ENCODE measurements around the gene PLAAT1. TPM values are rescaled to one million over a fixed set of nuclear protein-coding genes. Genes with fewer than 3 reads are reported as not detected.

PLAAT1 gene
- total RNA-seq, 1 experiment from 2014 or later: 3.9 TPM

- TF ChIP-seq ZNF317 (CRISPR knock-in tag; IDR thresholded peaks at IDR 0.05; ENCODE audit: borderline replicate concordance, low read depth) (no peak), ZNF396 (CRISPR knock-in tag; IDR thresholded peaks at IDR 0.05; ENCODE audit: borderline replicate concordance) (no peak)
- TF ChIP-seq, protein P1, sequence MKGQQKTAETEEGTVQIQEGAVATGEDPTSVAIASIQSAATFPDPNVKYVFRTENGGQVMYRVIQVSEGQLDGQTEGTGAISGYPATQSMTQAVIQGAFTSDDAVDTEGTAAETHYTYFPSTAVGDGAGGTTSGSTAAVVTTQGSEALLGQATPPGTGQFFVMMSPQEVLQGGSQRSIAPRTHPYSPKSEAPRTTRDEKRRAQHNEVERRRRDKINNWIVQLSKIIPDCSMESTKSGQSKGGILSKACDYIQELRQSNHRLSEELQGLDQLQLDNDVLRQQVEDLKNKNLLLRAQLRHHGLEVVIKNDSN (CRISPR knock-in tag; IDR thresholded peaks at IDR 0.05): no peak
Measured at GRCh38 chr3:193237030-193237429, 4.0 kb upstream of the PLAAT1 start (continued).

GRCh38 chr3:193240436-193240849 lies 579 bp upstream of the PLAAT1 start:
- peak; percentile 25 for DNase-seq (ENCODE audit: low spot score)
- CTCF ChIA-PET: interaction anchor here (0.6 kb wide), 2 partner anchors 9 to 52 kb away, joined by 4 read pairs; no protein-coding TSS in a partner anchor
- POLR2A ChIA-PET: interaction anchor here (1.2 kb wide), 1 partner anchor 323 kb away, joined by 4 read pairs; the partner anchor contains the start of gene MB21D2
- TF ChIP-seq JAZF1 (CRISPR knock-in tag; IDR thresholded peaks at IDR 0.05) (no peak), SMAD4 (CRISPR knock-in tag; IDR thresholded peaks at IDR 0.05) (no peak)
- H3K36me3 Mint-ChIP-seq: no peaks in the 10 kb centered on the region
- peak; percentile 28 for ATAC-seq
- H3K4me1 Mint-ChIP-seq: peaks cover 20% of the 10 kb centered on the region
- H3K4me3 Mint-ChIP-seq: peak overlapping the region; percentile 71
- peaks cover 19% of the 10 kb centered on the region for H3K27me3 Mint-ChIP-seq (ENCODE audit: low read depth)
- H3K27ac Mint-ChIP-seq: no peak overlapping the region
- H3K9me3 Mint-ChIP-seq: 0 out of 2 replicates have a peak, but pooled peaks cover 5% of the 10 kb centered on the region

- H3K4me3 Mint-ChIP-seq: peak overlapping the region; percentile 63
- ChIA-PET CTCF (no interaction called here), POLR2A (interaction anchor here (0.6 to 1.2 kb wide), 4 partner anchors 36 to 324 kb away, joined by 3 to 4 read pairs (median 3); partner anchors contain the start of gene MB21D2)
- no peak overlapping the region for H3K27ac Mint-ChIP-seq
- peaks cover 19% of the 10 kb centered on the region for H3K27me3 Mint-ChIP-seq (ENCODE audit: low read depth)
- peaks cover 15% of the 10 kb centered on the region for H3K9me3 Mint-ChIP-seq
- no peak for ATAC-seq
- TF ChIP-seq, protein P2, sequence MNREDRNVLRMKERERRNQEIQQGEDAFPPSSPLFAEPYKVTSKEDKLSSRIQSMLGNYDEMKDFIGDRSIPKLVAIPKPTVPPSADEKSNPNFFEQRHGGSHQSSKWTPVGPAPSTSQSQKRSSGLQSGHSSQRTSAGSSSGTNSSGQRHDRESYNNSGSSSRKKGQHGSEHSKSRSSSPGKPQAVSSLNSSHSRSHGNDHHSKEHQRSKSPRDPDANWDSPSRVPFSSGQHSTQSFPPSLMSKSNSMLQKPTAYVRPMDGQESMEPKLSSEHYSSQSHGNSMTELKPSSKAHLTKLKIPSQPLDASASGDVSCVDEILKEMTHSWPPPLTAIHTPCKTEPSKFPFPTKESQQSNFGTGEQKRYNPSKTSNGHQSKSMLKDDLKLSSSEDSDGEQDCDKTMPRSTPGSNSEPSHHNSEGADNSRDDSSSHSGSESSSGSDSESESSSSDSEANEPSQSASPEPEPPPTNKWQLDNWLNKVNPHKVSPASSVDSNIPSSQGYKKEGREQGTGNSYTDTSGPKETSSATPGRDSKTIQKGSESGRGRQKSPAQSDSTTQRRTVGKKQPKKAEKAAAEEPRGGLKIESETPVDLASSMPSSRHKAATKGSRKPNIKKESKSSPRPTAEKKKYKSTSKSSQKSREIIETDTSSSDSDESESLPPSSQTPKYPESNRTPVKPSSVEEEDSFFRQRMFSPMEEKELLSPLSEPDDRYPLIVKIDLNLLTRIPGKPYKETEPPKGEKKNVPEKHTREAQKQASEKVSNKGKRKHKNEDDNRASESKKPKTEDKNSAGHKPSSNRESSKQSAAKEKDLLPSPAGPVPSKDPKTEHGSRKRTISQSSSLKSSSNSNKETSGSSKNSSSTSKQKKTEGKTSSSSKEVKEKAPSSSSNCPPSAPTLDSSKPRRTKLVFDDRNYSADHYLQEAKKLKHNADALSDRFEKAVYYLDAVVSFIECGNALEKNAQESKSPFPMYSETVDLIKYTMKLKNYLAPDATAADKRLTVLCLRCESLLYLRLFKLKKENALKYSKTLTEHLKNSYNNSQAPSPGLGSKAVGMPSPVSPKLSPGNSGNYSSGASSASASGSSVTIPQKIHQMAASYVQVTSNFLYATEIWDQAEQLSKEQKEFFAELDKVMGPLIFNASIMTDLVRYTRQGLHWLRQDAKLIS (CRISPR knock-in tag; IDR thresholded peaks at IDR 0.05; ENCODE audit: borderline replicate concordance): no peak
- TF ChIP-seq EMX1 (CRISPR knock-in tag; IDR thresholded peaks at IDR 0.05) (no peak), NR1H2 (CRISPR knock-in tag; IDR thresholded peaks at IDR 0.05) (no peak), FOXK1 (CRISPR knock-in tag; IDR thresholded peaks at IDR 0.05) (no peak), SOX15 (CRISPR knock-in tag; IDR thresholded peaks at IDR 0.05) (no peak), ZBTB21 (CRISPR knock-in tag; IDR thresholded peaks at IDR 0.05; ENCODE audit: borderline replicate concordance) (no peak), CREB1 (CRISPR knock-in tag; IDR thresholded peaks at IDR 0.05) (no peak), HMGXB4 (CRISPR knock-in tag; IDR thresholded peaks at IDR 0.05) (no peak), ZNF423 (CRISPR knock-in tag; IDR thresholded peaks at IDR 0.05) (no peak), ZNF317 (CRISPR knock-in tag; IDR thresholded peaks at IDR 0.05; ENCODE audit: borderline replicate concordance, low read depth) (no peak)
- TF ChIP-seq, protein P3, sequence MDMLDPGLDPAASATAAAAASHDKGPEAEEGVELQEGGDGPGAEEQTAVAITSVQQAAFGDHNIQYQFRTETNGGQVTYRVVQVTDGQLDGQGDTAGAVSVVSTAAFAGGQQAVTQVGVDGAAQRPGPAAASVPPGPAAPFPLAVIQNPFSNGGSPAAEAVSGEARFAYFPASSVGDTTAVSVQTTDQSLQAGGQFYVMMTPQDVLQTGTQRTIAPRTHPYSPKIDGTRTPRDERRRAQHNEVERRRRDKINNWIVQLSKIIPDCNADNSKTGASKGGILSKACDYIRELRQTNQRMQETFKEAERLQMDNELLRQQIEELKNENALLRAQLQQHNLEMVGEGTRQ (CRISPR knock-in tag; IDR thresholded peaks at IDR 0.05): no peak
- TF ChIP-seq, protein P4, sequence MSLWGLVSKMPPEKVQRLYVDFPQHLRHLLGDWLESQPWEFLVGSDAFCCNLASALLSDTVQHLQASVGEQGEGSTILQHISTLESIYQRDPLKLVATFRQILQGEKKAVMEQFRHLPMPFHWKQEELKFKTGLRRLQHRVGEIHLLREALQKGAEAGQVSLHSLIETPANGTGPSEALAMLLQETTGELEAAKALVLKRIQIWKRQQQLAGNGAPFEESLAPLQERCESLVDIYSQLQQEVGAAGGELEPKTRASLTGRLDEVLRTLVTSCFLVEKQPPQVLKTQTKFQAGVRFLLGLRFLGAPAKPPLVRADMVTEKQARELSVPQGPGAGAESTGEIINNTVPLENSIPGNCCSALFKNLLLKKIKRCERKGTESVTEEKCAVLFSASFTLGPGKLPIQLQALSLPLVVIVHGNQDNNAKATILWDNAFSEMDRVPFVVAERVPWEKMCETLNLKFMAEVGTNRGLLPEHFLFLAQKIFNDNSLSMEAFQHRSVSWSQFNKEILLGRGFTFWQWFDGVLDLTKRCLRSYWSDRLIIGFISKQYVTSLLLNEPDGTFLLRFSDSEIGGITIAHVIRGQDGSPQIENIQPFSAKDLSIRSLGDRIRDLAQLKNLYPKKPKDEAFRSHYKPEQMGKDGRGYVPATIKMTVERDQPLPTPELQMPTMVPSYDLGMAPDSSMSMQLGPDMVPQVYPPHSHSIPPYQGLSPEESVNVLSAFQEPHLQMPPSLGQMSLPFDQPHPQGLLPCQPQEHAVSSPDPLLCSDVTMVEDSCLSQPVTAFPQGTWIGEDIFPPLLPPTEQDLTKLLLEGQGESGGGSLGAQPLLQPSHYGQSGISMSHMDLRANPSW (CRISPR knock-in tag; conservative IDR thresholded peaks at IDR 0.05; ENCODE audit: low read depth): no peak
- TF ChIP-seq, protein P5, sequence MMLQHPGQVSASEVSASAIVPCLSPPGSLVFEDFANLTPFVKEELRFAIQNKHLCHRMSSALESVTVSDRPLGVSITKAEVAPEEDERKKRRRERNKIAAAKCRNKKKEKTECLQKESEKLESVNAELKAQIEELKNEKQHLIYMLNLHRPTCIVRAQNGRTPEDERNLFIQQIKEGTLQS (CRISPR knock-in tag; conservative IDR thresholded peaks at IDR 0.05): no peak
- no peak for DNase-seq (ENCODE audit: low spot score)
- H3K36me3 Mint-ChIP-seq: peaks cover 2% of the 10 kb centered on the region; the same call in 1 of the 2 replicates
- H3K4me1 Mint-ChIP-seq: peaks cover 20% of the 10 kb centered on the region
Measured at GRCh38 chr3:193241716-193242115, 694 bp downstream of the PLAAT1 start.

Data from WTC11 (cell line).